DMS 273 (cell line): ENCODE measurements around the gene CFAP410.

Experiments used
- DNase-seq: peaks from one replicate; lab custom pipeline; 2025; ENCODE audit not compliant: unreplicated experiment; lab: John Stamatoyannopoulos, UW

CFAP410 gene

GRCh38 chr21:44338971-44339910 is at the start of gene CFAP410:
CFAP410 (minus strand) TSS chr21:44339390; CDS start chr21:44339194, 196 bp downstream.
- DNase-seq = peak; percentile 98

GRCh38 chr21:44384968-44385367 is 45.8 kb upstream of the CFAP410 start:
- no peak for DNase-seq

DNA sequence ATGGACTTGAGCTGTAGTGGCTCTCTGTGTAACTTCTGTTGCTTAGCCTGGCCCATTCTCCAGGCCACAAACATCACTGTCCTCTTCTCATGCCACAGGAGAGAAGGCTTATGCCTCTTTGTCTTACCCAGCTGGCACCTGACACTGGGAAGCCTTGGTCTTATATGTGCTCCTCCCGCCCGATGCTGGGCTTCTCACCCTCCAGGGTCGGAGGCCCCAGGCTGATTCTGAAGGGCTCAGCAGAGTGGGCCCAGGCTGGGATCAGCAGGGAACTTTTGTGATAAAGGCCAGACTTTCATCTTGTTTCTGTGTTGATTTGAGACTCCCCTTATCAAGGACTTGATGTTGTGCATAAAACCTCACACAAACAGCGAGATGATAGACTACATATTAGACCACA is 44.0 kb upstream of the CFAP410 start:
- DNase-seq = no peak

DNA sequence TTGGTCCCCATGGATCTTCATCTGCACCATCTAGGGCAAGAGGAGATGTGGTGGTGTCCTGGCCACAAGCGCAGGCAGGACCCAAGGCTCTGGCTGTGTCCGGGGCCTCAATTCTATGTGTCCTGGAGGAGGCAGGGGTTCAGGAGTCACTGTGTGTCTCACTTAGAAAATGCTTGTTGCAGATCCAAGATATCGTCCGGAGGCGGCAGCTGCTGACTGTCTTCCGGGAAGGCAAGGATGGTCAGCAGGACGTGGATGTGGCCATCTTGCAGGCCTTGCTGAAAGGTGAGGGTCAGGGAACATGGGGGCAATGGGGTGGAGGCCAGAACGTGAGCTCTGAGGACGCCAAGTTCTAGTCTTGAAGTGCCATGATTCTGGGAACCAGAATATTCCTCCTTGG is 43.3 kb upstream of the CFAP410 start:
- DNase-seq = no peak

- no peak for DNase-seq
Measured at GRCh38 chr21:44381874-44382273, 42.7 kb upstream of the CFAP410 start.

- DNase-seq = no peak
Measured at GRCh38 chr21:44380876-44381275, 41.7 kb upstream of the CFAP410 start.

GRCh38 chr21:44379991-44380865 is 41.0 kb upstream of the CFAP410 start:
- DNase-seq = no peak

- DNase-seq = no peak
Measured at GRCh38 chr21:44379515-44379848, 40.3 kb upstream of the CFAP410 start.

DNA sequence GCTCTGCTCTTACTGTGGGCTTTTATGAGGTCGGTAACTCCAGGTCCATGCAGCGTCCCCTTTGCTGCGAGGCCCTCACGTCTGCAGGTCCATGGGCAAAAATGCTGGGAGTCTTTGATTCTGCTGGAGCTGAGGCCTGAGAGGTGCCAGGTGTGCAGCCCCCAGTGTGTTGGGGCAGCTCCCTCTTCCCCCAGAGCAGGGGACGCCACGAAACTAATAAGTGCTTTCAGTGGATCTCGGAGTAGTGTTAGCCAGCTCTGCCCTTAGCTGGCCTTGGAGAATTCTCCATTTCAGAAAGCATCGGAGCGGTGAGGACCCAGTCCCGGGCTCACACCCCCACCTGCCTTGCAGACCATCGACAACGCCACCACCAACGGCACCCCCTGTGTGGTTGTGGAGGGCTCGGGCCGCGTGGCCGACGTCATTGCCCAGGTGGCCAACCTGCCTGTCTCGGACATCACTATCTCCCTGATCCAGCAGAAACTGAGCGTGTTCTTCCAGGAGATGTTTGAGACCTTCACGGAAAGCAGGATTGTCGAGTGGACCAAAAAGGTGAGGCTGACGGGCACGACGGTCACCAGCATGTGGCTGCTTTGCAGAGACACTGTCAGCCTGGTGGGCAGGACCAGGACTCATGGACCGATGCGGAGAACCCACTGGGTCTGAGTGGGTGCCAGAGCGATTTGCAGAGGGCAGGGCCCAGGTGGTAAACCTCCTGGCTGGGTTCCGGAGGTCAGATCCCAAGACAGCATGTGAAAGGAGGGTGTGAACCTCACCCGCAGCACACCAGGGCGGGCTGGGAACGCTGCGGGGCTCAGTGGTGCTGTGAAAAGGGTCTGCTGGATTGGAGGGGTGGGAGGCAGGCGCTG is 39.7 kb upstream of the CFAP410 start:
- DNase-seq = no peak

DNA sequence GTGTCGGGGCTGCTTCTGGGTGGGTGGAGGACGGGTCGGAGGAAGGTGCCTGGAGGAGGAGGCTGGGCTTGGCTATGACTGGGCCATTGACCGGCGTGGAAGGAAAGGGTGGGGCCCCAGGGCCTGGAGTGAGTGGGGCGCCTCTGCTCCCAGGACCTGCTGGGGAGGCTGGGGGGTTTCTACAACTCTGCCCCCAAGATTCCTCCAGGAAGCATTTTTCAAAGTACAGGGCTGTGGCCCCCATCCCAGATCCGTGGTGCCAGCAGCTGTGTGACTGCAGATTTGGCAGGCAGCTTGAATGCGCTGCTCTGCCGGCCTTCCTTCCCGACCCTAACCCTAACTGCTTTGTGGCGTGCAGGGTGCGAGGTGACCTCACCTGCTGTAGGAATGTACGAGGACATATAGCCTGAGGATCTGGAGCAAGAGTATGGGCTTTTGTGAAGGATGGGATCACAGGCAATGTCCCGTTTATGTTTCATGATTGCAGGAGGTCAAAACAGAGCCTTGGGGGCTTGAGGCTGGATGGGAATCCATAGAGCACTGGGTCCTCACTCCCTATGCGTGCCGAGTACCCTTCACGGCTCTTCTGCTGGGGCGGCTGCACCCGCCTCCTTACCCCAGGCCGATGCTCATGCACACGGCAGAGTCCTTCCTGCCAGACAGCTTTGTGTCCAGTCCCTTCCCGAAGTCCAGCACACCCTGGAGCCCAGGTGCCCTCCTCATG is 38.9 kb upstream of the CFAP410 start:
- no peak for DNase-seq

- peak; percentile 43 for DNase-seq
Measured at GRCh38 chr21:44377201-44377921, 38.2 kb upstream of the CFAP410 start.

DNA sequence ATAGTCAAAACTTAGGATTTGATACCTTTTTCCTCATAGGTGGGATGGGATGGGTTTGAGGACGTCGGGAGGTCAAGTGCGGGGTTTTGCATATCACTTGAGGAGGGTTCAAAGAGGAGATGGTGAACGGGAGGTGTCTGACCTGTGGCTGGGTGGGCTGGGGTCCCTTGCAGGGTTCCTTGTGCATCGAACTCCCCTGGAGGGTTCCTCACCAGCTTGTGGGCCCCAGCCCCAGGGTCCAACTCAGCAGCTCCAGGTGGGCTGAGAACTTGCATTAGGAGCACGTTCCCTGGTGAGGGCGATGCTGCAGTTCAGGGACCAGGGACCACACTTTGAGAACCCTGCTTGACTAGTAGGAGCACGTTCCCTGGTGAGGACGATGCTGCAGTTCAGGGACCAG is 37.4 kb upstream of the CFAP410 start:
- no peak for DNase-seq

- no peak for DNase-seq
Measured at GRCh38 chr21:44375761-44376241, 36.6 kb upstream of the CFAP410 start.

DNA sequence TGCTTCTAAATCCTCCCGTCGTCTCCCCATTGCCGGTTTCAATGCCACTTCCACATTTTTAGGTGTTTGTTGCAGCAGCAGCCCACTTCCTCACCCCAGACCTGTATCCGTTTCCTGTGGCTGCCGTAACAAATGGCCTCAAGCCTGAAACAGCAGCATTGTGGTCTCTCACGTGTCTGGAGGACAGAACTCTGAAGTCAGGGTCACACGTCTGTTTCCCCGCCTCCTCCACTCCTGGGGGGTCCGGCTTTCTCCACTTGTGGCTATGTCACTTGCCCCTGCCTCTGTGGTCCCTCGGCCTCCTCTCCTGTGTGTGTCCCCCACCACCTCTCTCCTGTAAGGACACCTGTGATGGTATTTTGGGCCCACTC is 36.1 kb upstream of the CFAP410 start:
- DNase-seq = no peak

- DNase-seq = no peak
Measured at GRCh38 chr21:44374601-44375280, 35.6 kb upstream of the CFAP410 start.

GRCh38 chr21:44372616-44373015 is 33.4 kb upstream of the CFAP410 start:
- DNase-seq = no peak

DNA sequence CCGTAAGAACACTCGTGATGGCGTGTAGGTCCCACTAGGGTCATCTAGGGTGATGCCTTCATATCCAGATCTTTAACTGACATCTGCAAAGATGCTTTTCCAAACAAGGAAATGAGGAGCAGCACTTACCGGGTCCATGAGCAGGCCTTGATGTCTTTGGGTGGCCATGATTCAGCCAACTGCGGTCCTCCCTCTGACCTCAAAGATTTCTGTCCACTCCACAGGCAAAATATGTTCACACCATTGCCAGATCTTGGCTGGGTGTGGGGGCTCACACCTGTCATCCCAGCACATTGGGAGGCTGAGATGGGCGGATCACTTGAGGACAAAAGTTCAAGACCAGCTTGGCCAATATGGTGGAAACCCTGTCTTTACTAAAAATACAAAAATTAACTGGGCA is 32.4 kb upstream of the CFAP410 start:
- DNase-seq = no peak

GRCh38 chr21:44370786-44371410 is 31.7 kb upstream of the CFAP410 start:
- DNase-seq = no peak
